Jurkat, Clone E6-1 (cell line): ENCODE data around the gene PKDCC.
"Not testable (repeated sequence)": the region's sequence is repeated elsewhere in the genome, so short reads cannot be mapped to it uniquely, and the experiment has no call there.

ENCODE experiments used
- DNase-seq: peaks from one replicate; pipeline ENCODE4 v3.0.0-alpha.2; 2011; ENCODE audit warnings: low read depth, low spot score
- H3K4me3 ChIP-seq: 2 replicates; pipeline ENCODE4 v1.5.1; 2011; ENCODE audit warnings: mild to moderate bottlenecking, low read length, control low read depth, moderate library complexity

The PKDCC gene

DNA sequence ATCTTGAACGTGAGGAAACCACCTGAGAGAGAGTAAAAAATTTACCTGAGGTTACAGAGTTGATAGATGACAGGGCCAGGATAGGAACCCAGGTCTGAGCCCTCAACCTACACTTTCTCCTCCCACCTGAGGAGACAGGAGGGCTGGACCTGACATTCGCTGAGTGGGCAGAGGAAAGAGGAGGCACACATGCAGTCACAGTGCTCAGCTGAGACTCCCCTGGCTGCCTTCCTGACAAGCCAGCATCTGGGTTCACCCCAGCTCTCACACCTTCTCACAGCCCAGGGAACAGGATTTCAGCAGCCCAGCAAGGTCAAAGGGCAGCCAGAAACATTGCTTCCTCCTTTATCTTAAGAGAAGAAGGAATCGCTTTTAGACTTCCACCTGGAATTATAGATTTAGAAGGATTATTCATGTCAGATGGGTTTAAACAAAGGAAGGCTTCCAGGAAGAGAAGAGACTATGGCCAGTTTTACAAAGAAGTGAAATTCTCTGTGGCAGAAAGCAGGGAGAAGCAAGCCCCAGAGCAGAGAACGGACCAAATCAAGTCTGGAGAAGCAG is 18.1 kb upstream of the PKDCC start:
- no peak for DNase-seq
- H3K4me3 ChIP-seq, result no peak overlapping the region

DNA sequence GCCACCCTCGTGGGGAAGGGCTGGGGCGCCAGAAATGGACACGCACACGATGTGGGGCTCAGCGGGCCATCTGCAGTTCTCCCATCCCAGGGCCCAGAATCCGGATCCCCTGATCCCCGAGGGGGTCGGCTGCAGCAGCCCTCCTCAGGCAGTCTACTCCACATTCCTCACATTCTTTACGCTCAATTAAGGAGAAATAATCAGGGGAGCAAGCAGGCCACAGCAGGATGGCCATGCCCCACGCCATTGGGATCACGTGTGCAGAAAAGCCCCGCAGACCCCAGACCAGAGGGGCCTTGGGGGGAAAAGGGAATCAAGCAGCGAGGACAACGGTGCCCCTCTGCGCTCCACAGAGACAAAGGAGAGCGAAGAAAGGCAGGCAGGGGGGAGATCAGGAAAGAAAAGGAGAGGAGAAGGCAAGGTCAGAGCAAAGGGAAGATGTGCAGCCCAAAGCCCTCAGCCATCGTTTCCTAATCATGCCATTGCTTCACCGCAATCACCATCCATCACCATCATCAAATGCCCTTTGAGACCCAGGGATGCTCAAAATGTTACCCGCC is 17.5 kb upstream of the PKDCC start:
- DNase-seq, result no peak
- no peak overlapping the region for H3K4me3 ChIP-seq

DNA sequence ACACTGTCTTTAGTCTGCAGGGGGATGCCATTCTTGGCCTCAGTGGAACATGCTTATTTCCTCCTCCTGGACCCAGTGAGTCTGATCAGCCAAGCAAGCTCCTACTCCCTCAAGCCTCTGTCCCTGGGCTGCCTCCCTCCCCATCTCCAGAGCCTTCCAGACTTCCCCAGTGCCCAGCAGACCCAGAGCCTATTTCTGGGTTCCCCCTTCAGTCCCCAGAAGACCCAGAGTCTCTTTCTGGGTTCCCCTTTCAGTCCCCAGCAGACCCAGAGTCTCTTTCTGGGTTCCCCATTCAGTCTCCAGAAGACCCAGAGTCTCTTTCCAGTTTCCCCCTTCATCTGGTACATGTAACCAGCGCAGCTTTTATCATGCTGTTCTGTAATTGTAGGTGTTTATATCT is 17.0 kb upstream of the PKDCC start:
- no peak for DNase-seq
- no peak overlapping the region for H3K4me3 ChIP-seq

GRCh38 chr2:42031281-42032223 is 16.3 kb upstream of the PKDCC start:
- no peak overlapping the region for H3K4me3 ChIP-seq
- no peak for DNase-seq

GRCh38 chr2:42032224-42032620 is 15.6 kb upstream of the PKDCC start:
- H3K4me3 ChIP-seq, result no peak overlapping the region
- no peak for DNase-seq

DNA sequence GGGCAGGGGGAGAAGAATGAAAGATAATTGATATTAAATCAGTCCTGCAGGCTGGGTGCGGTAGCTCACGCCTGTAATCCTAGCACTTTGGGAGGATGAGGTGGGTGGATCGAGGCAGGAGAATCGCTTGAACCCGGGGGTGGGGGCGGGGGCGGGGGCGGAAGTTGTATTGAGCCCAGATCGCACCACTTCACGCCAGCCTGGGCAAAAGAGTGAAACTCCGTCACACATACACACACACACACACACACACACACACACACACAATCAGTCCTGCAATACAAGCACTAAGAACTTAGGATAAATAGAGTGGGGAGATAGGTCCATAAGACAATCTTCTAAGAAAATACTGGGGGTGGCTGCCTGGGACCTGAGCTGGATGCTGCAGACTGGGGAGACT is 15.1 kb upstream of the PKDCC start:
- no peak overlapping the region for H3K4me3 ChIP-seq
- no peak for DNase-seq

DNA sequence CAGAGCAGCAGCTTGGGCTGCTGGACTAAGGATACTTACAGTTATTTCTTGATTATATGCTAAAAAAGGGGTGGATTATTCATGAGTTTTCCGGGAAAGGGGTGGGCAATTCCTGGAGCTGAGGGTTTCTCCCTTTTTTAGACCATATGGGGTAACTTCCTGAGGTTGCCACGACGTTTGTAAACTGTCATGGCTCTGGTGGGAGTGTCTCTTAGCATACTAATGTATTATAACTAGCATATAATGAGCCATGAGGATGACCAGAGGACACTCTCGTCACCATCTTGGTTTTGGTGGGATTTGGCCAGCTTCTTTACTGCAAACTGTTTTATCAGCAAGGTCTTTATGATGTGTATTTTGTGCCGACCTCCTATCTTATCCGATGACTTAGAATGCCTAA is 13.7 kb upstream of the PKDCC start:
- not testable (repeated sequence) for H3K4me3 ChIP-seq, DNase-seq

GRCh38 chr2:42035241-42035640 is 12.6 kb upstream of the PKDCC start:
- DNase-seq, result no peak
- no peak overlapping the region for H3K4me3 ChIP-seq

DNA sequence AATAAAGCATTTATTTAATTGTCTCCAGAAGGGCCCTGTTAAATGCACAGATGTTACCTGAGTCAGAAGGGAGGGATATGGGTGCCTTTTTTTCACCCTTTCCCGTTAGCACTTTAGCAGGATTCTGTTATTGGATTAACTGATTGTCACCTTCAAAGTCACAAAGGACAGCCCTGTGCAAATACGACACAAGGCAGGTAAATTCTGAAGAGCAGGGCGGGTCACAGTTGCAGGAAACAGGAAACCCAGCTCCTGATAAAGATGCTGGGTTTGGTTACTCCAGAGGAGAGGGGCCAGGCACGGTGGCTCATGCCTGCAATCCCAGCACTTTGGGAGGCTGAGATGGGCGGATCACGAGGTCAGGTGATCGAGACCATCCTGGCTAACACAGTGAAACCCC is 11.4 kb upstream of the PKDCC start:
- no peak overlapping the region for H3K4me3 ChIP-seq
- no peak for DNase-seq

DNA sequence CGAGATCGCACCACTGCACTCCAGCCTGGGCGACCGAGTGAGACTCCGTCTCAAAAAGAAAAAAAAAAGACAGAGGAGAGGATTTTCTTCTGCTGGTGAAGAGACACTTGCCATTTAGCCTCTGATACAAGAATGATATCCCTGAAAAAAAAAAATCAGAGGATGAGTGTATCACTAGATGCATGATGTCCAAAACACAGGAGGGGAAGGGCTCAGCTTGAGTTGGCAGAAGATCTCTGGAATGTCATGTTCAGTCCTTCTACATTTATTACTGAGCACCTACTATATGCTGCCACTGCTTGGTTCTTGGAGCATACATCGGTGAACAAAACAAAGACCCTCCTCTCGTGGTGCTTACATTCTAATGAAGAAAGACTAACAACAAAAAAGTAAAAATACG is 10.9 kb upstream of the PKDCC start:
- no peak for DNase-seq
- H3K4me3 ChIP-seq, result no peak overlapping the region

- H3K4me3 ChIP-seq, result no peak overlapping the region
- DNase-seq, result no peak
Observed at GRCh38 chr2:42040643-42041278, 7.1 kb upstream of the PKDCC start.

GRCh38 chr2:42041377-42042127 is 6.3 kb upstream of the PKDCC start:
- DNase-seq, result no peak

DNA sequence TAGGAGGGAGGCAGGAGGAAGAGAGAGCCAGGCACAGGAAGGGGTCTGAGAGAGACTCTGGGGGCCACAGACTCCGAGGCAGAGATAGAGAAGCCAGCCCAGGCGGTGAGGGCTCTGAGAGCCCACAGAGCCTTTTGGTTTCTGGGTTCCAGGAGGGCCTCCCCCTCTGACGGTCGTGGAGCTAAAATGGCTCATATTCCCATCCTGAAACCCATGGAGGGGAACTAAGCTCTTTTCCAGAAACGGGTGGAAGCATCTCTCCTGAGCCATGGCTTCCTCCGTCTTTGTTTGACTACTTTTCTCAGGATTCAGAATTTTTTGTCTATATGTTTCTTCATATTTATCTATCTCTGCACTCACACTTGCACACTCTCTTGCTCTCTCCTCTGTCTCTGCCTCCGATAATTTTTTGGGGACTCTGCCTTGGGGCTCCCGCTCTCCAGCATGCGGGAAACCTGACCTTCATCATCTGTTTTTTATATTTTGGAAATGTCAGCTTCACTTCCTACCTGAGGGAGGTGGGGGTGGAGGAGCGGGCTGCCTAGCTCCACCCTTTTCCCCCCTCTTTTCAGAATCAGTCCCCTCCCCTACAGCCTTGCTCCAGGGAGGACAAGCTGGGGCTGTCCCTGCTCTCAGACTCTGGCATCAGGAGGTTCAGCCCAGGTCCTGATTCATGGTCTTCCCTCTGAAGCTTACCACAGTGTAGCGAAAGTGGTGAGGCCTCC is 5.0 kb upstream of the PKDCC start:
- no peak overlapping the region for H3K4me3 ChIP-seq
- no peak for DNase-seq

More at GRCh38 chr2:42041377-42042127, 6.3 kb upstream of the PKDCC start:
- no peak overlapping the region for H3K4me3 ChIP-seq

DNA sequence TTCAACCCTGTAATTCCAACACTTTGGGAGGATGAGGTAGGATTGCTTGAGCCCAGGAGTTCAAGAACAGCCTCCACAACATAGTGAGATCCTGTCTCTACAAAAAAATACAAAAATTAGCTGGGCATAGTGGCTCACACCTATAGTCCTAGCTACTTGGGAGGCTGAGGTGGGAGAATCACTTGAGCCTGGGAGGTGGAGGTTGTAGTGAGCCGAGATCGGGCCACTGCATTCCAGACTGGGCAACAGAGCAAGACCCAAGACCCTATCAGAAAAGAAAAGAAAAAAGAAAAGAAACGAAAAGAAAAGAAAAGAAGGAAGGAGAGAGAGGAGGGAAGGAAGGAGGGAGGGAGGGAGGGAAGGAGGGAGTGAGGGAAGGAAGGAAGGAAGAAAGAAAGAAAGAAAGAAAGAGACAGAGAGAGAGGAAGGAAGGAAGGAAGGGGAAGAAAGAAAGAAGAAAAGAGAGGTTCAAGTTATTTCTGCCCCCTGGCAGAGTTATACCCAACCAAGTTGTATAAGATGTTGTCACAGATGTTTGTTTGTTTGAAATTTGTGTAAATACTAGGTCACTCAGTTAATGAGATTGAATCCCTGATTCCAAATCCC is 3.9 kb upstream of the PKDCC start:
- H3K4me3 ChIP-seq, result no peak overlapping the region

DNA sequence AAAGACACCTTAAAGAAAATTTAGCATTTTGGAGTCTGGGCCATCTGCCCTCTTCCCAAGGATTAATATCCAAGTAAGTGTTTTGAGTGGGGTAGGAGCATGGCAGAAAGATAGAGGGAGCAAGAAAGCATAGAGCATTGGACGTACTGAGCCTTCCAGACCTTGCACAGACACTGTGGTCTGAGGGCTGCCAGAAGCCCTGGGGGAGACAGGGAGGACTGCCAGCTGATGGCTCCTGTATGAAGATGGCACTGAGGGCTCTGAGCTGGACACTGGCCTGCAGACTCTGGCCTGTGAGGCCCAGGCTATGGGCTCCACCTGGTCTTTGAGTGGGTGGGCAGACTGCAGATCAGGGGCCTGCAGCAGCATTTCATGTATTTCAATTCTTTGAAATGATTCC is 2.9 kb upstream of the PKDCC start:
- DNase-seq, result no peak

More for the DNA sequence above, 3.9 kb upstream of the PKDCC start:
- DNase-seq, result no peak

DNA sequence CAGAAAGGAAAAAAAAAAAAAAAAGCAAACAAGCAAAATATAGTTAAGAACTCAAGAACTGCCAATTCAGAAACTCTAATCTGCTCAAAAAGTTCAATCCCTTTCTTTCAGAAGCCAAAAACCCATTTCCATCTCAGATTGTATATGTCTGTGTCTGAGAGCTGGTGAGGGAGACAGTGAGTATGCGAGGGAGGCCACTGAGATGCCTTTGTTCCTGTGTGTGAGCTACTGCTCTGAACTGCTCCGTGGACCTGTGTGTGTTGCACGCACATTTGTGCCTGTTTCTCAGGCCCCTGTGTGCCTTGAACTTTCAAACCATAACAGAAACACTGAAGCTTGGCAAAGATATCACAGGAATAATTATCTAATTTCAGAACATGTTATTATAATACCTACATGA is 2.5 kb upstream of the PKDCC start:
- no peak for DNase-seq
- H3K4me3 ChIP-seq, result no peak overlapping the region

More for the DNA sequence above, 2.9 kb upstream of the PKDCC start:
- H3K4me3 ChIP-seq, result no peak overlapping the region

DNA sequence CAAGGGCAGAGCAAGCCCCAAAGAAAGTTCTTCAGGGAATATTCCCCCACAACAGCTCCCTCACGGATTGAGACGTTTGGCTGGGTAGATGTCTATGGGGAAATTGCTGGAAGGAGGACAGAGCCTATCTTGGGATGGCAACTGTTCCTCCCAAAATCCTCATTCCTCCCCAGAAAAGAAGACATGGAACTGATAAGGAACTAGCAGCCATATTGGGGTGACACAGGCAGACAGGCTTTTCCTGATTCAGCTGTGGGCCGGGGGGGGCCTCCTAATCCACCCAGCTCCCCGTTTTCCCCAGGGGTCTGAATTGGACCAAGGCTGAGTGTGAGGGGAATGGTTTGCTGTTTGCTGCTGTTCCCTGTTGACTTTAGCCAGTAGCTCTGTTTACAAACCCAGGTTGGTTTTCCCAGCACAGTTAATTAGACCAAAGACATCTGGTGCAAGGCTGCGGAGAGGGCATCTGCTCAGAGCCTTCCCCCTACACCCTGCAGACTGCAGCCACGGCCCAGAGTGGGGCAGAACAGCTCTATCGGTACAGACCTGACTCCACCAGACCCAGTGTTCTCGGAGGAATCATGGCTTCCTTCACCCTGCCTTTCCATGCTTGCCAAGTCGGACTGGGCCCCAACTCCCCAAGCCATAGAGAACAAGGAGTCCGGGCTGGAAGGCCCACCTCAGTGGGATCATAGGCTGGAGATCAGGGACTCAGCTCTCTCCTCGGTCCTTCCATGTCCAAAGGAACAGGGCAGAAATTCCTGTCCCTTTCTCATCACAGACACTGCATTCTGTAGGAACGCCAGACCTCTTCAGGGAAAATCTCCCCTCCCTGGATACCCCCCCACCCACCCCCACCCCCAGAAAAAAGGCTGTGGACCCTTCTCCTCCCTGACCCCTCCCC is 1.7 kb upstream of the PKDCC start:
- no peak overlapping the region for H3K4me3 ChIP-seq
- DNase-seq, result no peak
